ENCODE data around the gene SYNPO2. TPM values are rescaled to one million over a fixed set of nuclear protein-coding genes. Genes with fewer than 3 reads are reported as not detected.
A peak's percentile ranks its signal among the peaks of the same experiment; 100 is the strongest.

The SYNPO2 gene
- total and polyA plus RNA-seq, 2 of the 13 experiments (the other 11 are each of a cell fraction or from before 2014, with no cell fraction given) = not detected

- TF ChIP-seq PRDM4 (CRISPR knock-in tag; IDR thresholded peaks at IDR 0.05; ENCODE audit: borderline replicate concordance) (no peak), TEAD3 (CRISPR knock-in tag; optimal IDR thresholded peaks at IDR 0.05; ENCODE audit: borderline replicate concordance) (peak; percentile 58), SAP130 (CRISPR knock-in tag; IDR thresholded peaks at IDR 0.05; ENCODE audit: low read depth) (0 out of 2 replicates have a peak, but pooled peaks have one; percentile 15), ELF3 (CRISPR knock-in tag; IDR thresholded peaks at IDR 0.05) (0 out of 2 replicates have a peak, but pooled peaks have one; percentile 42), STAG1 (CRISPR knock-in tag; IDR thresholded peaks at IDR 0.05) (peak; percentile 97), CTCF (CRISPR knock-in tag; IDR thresholded peaks at IDR 0.05) (peak; percentile 86), ZNF44 (CRISPR knock-in tag; IDR thresholded peaks at IDR 0.05) (no peak), MIXL1 (CRISPR knock-in tag; IDR thresholded peaks at IDR 0.05) (0 out of 2 replicates have a peak, but pooled peaks have one; percentile 14)
Measured at GRCh38 chr4:118981839-118982381, 93.3 kb downstream of the SYNPO2 start (continued).

- H3K9me3 ChIP-seq (ENCODE audit: low read length) = no peaks in the 10 kb centered on the region
- no peaks in the 10 kb centered on the region for H3K36me3 ChIP-seq (replicated peaks in 1 of 2; ENCODE audit: control insufficient read depth in 1 of 2, insufficient read depth in 2 of 2, low read length in 2 of 2)
- intact Hi-C loops (cut with micrococcal nuclease; ENCODE audit: unreplicated experiment) (loop anchor here (2.0 to 5.0 kb wide), 4 partner anchors 308 to 1068 kb away; a partner anchor contains a TSS), in situ Hi-C loops (cut with HindIII; ENCODE audit: extremely low pct_ligation_motif_present, low pct_unique_long_range_greater_than_20kb) (loop anchor here (10.0 to 25.0 kb wide), 4 partner anchors 312 to 1072 kb away; partner anchors contain the start of gene PDE5A)
- H3K9ac ChIP-seq (ENCODE audit: insufficient read depth, low read depth, low read length) = no peak overlapping the region
- no peak overlapping the region for H3K4me2 ChIP-seq (ENCODE audit: low read depth, low read length)
- FAIRE-seq (no peak), DNase-seq (ENCODE audit: low spot score) (no peak), ATAC-seq (no peak)
- CTCF ChIA-PET (ENCODE audit: low intra/inter-chr PET ratio, low total read pairs) = no interaction called here
- H3K79me2 ChIP-seq (ENCODE audit: insufficient read depth, low read length) = no peaks in the 10 kb centered on the region
- no peak overlapping the region for H3K4me3 ChIP-seq (replicated peaks in 1 of 3; ENCODE audit: insufficient read depth in 1 of 3, low read depth in 2 of 3, low read length in 3 of 3)
- peaks cover 0 to 3% of the 10 kb centered on the region in 2 experiments; a peak in 1 of 5 replicates for H3K27me3 ChIP-seq (ENCODE audit: control insufficient read depth in 1 of 2, insufficient read depth in 2 of 2, low read length in 2 of 2)
- no peaks in the 10 kb centered on the region for H3K4me1 ChIP-seq (ENCODE audit: insufficient read depth, low read length)
- WGBS (ENCODE audit: low lambda C conversion rate) = 0% methylated on average over 2 of the region's 2 CpGs
- no peak overlapping the region for H2AFZ ChIP-seq (ENCODE audit: low read length)
- no peak for TF ChIP-seq ZNF772 (CRISPR knock-in tag; IDR thresholded peaks at IDR 0.05)
- no peaks in the 10 kb centered on the region for H4K20me1 ChIP-seq (ENCODE audit: insufficient read depth, low read length)
- H3K27ac ChIP-seq (ENCODE audit: extremely low read length, insufficient read depth, low read length) = no peak overlapping the region
- no TSS peak for BruUV-seq (replicated peaks)
- POLR2A ChIA-PET = no interaction called here
Measured at GRCh38 chr4:118983293-118983692, 94.6 kb downstream of the SYNPO2 start.

Measured in HepG2 (cell line).